Stromal cell of bone marrow (primary cell): ENCODE data around the gene GPR153.

Source experiments
- DNase-seq: peaks from one replicate; pipeline ENCODE4 v3.0.0-alpha.2; 2012; ENCODE audit warnings: low read depth

GPR153 gene

GRCh38 chr1:6286266-6286665 lies 25.4 kb upstream of the GPR153 start:
- no peak for DNase-seq

DNA sequence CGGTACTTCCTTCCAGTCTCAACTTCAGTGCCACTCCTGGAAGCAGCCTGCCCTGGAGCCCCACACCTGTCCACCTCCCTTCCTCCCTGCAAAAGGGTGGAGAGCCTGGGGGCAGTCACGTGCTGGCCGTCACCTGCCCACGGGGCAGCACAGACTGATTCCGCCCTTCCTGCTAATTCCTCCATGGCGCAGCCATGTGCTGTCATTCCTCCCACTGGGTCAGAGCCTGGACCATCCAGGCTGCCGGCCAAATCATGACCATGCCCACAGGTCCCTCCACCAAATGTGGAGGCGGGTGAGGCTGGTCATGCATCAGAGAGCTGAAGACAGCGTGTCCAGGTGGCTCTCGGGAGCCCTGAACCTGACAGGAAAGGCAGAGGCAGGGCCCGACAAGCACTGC lies 24.4 kb upstream of the GPR153 start:
- no peak for DNase-seq

- DNase-seq, result no peak
Observed at GRCh38 chr1:6282577-6283270, 21.8 kb upstream of the GPR153 start.

GRCh38 chr1:6281511-6282402 lies 20.9 kb upstream of the GPR153 start:
- DNase-seq, result no peak

GRCh38 chr1:6280761-6281451 lies 20.0 kb upstream of the GPR153 start:
- DNase-seq, result no peak

DNA sequence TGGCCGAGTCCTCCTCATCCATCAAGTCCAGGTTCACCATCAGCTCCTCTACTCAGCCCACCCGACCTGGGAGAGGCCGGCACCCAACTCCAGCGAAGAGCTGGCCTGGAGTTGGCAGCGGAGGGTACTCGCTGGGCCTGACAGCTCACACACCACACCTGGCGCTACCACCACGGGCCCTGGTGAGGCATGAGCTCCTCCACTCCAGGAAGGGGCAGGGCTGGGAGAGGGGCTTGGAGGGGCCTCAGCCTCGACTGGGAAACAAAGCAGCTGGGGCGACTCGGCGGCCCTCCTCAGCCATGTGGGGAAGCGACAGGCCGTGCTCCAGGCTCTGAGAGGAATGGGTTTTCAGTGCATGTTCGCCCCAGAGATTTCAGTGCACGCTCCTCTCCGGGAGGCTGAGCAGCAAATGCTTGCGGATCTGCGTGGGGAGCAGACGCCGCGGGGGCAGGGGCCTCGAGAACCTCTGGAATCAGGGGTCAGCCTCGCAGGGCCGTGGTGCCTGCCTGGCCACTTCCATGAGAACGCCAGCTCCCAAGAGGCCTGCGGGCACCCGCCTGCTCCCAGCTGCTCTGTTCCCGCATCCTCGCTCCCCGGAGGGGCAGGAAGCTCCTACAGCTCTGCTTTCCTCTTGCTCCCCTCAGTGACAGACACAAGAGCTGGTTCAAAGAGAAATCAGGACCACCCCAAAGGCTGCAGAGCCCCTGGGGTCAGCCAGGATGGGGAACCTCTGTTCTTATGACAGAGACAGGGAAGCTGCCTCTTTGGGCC lies 18.9 kb upstream of the GPR153 start:
- DNase-seq, result no peak

- DNase-seq, result no peak
Observed at GRCh38 chr1:6279066-6279465, 18.2 kb upstream of the GPR153 start.

GRCh38 chr1:6278263-6278662 lies 17.4 kb upstream of the GPR153 start:
- DNase-seq, result no peak

- no peak for DNase-seq
Observed at GRCh38 chr1:6276811-6277555, 16.1 kb upstream of the GPR153 start.

GRCh38 chr1:6275826-6276782 lies 15.2 kb upstream of the GPR153 start:
- peak; percentile 71 for DNase-seq

DNA sequence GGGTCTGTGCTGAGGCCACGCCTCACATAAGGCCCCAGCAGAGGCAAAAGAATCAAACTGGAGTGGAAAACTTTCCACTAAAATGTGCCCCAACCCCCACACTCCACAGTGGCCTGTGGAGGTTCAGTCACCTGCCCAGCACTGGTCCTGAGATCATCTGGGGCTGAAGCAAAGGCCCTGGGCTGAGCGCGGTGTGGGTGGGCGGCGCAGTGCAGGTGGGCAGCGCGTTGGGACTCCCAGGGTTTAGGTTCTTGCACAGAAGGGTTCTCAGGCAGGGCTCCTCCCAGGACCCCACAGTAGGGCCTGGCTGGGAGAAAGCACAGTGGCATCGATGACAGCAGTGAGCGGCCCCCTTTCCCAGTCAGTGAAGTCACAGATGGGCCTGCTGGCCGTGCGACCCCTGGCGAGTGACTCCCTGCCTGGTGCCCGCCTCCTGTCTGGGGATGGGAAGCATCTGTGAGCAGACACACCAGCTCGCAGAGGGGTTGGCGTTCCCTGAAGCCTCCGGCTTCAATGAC lies 13.8 kb upstream of the GPR153 start:
- DNase-seq, result no peak

DNA sequence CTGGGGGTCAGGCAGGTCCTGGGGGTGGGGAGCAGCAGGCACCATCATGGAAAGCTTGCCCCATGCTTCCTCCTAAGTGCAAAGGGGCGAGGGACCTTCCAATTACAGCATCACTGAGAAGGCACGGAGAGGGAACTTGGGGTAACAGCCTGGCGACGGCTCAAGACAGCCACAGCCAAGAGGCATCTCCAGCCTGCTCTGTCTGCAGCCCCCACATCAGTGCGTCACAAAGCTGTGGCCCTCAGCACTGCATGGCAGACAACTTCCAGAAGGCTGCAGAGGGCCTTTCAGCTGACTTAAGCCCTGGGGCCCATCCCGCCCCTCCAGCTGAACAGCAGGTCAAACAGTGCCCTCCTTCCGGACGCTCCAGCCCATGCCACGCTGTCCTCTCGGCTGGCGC lies 13.2 kb upstream of the GPR153 start:
- no peak for DNase-seq

DNA sequence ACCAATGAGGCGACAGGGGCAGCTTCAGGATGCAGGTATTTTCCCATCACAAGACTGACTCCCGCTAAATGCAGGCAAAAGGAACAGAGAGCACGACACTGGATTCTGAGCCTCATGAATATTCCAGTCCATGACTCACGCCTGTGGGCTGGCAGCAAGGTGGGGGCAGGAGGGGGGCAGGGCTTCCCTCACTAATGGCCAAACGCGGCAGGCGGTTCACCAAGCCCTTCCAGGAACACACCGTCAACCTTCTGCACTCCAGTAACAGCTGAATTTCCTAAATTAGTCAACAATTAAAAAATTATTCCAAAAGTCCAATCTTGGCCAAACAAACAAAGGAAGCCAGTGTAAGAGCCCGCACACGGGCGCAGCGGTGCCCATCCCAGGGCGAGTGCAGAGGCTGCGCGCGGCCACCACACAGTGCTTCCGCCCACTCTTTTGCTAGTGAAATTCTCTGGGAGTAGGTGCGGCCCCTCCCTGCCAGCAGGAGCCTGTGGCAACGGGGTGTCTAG lies 12.5 kb upstream of the GPR153 start:
- peak; percentile 15 for DNase-seq

DNA sequence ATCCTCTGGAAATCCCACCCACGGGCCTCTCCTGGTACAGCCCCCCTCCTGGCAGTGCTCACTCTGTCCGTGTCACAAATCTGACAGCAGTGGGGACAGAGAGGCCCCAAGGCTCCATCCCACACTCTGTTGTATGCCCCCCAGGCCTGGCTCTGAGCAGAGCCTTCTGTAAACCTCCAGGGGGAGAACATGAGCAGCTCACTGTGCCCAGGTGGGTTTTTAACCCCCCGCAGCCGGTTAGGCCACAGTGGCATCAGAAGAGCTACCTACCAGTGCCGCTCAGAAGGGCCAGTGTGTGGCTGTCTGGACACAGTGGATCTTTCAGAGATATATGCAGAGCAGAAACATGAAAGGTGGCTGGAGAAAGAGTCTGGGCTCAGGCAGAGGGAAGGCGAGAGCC lies 12.0 kb upstream of the GPR153 start:
- DNase-seq, result no peak

DNA sequence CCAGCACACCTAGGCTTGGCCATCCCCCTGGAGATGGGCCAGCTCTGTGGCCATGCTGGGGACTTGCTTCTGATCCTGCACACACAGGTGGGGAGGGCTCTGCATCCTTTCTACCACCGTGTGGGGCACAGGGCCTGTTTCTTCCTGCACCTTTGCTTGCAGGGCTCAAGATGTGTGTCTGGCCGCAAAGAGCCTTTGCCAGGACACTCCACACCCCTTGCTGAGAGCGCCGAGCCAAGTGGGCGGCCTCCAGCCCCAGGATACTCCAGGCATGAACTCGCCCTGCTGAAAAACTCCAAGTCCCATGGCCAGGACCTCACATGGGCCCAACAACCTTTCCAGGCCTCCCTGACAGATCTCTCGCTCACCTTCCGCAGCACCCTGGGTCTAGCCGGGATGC lies 11.6 kb upstream of the GPR153 start:
- DNase-seq, result no peak

- DNase-seq, result no peak
Observed at GRCh38 chr1:6271554-6271953, 10.7 kb upstream of the GPR153 start.

GRCh38 chr1:6271006-6271405 lies 10.1 kb upstream of the GPR153 start:
- DNase-seq, result no peak

DNA sequence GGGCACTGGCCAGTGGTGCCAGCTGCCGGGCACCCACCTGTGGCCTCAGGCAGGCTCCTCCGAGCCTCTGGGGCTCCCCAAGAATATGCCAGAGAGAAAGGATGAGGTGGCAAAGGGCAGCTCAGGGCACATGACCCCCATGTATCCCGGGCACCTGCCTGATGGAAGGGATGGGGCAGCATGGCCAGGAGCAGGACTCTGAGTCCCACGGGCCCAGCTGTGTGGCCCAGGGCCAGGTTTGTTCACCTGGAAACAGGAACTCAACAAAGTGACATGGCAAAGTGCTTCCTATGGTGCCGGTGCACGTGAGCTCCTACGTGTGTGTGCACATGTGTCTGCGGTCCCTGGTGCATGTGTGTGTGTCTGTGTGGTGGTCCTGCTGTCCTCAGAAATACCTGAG lies 9.5 kb upstream of the GPR153 start:
- DNase-seq, result no peak

- DNase-seq, result no peak
Observed at GRCh38 chr1:6269720-6270400, 9.0 kb upstream of the GPR153 start.
